Middle frontal gyrus (tissue), 1 donor: ENCODE measurements around the gene ASB11.

Experiments used
- DNase-seq: peaks from one replicate; pipeline ENCODE4 v3.0.0-alpha.2; 2015; ENCODE audit warnings: low spot score; ENCODE audit errors: extremely low spot score

The ASB11 gene

GRCh38 chrX:15315509-15315908, at the start of gene ASB11:
TSS of gene ASB11 (minus strand) at chrX:15315640. CDS start at chrX:15315605, 35 bp downstream.
- DNase-seq: no peak

- no peak for DNase-seq
Observed at GRCh38 chrX:15359701-15360100, 44.3 kb upstream of the ASB11 start.

GRCh38 chrX:15358533-15358932, 43.1 kb upstream of the ASB11 start:
- no peak for DNase-seq

GRCh38 chrX:15356444-15356843, 41.0 kb upstream of the ASB11 start:
- DNase-seq: no peak

- DNase-seq: no peak
Observed at GRCh38 chrX:15350329-15350996, 35.0 kb upstream of the ASB11 start.

GRCh38 chrX:15349046-15349445, 33.6 kb upstream of the ASB11 start:
- DNase-seq: peak; percentile 29

- DNase-seq: no peak
Observed at GRCh38 chrX:15345976-15346375, 30.5 kb upstream of the ASB11 start.

- no peak for DNase-seq
Observed at GRCh38 chrX:15344106-15344505, 28.7 kb upstream of the ASB11 start.

GRCh38 chrX:15343075-15343476, 27.6 kb upstream of the ASB11 start:
- no peak for DNase-seq

- DNase-seq: no peak
Observed at GRCh38 chrX:15340867-15341266, 25.4 kb upstream of the ASB11 start.

GRCh38 chrX:15336023-15336413, 20.6 kb upstream of the ASB11 start:
- DNase-seq: no peak

GRCh38 chrX:15335135-15336022, 19.9 kb upstream of the ASB11 start, which contains the start of gene PIGA:
TSS of gene PIGA (minus strand) at chrX:15335523. CDS start at chrX:15331930, 3,593 bp downstream.
- peak; percentile 87 for DNase-seq

- no peak for DNase-seq
Observed at GRCh38 chrX:15334561-15334960, 19.1 kb upstream of the ASB11 start.

- no peak for DNase-seq
Observed at GRCh38 chrX:15328821-15329220, 13.4 kb upstream of the ASB11 start.

GRCh38 chrX:15328131-15328530, 12.7 kb upstream of the ASB11 start:
- DNase-seq: no peak

- DNase-seq: no peak
Observed at GRCh38 chrX:15322472-15322871, 7.0 kb upstream of the ASB11 start.

- no peak for DNase-seq
Observed at GRCh38 chrX:15322072-15322471, 6.6 kb upstream of the ASB11 start.

- DNase-seq: no peak
Observed at GRCh38 chrX:15321447-15321846, 6.0 kb upstream of the ASB11 start.

GRCh38 chrX:15320297-15320696, 4.9 kb upstream of the ASB11 start:
- DNase-seq: no peak

- peak; percentile 11 for DNase-seq
Observed at GRCh38 chrX:15319075-15319474, 3.6 kb upstream of the ASB11 start.

- DNase-seq: no peak
Observed at GRCh38 chrX:15314472-15314871, 968 bp downstream of the ASB11 start.

GRCh38 chrX:15311119-15311518, 4.3 kb downstream of the ASB11 start:
- DNase-seq: no peak

- DNase-seq: no peak
Observed at GRCh38 chrX:15310117-15310516, 5.3 kb downstream of the ASB11 start.
